Karpas-422 (cell line): ENCODE data around the gene CENPP. TPM values are rescaled to one million over a fixed set of nuclear protein-coding genes. Genes with fewer than 3 reads are reported as not detected.

Source experiments
- DNase-seq: peaks from one replicate; pipeline ENCODE4 v3.0.0-alpha.2; 2015
- H2AFZ ChIP-seq: fragments of 200-600 bp; sonication (generic); 2 replicates; pipeline ENCODE4 v1.6.1; 2014; ENCODE audit warnings: antibody characterized with exemption, low read length, mixed read lengths
- H3K27ac ChIP-seq: fragments of 200-600 bp; sonication (generic); 2 replicates; pipeline ENCODE4 v1.5.1; 2014; ENCODE audit warnings: mild to moderate bottlenecking, low read length, moderate library complexity
- H3K27me3 ChIP-seq: fragments of 200-600 bp; sonication (generic); 2 replicates; pipeline ENCODE4 v1.6.1; 2014; ENCODE audit warnings: low read length, mixed read lengths
- H3K36me3 ChIP-seq: fragments of 200-600 bp; sonication (generic); 2 replicates; pipeline ENCODE4 v1.6.1; 2014; ENCODE audit warnings: low read length, mixed read lengths; ENCODE audit not compliant: insufficient read depth
- H3K4me1 ChIP-seq: fragments of 200-600 bp; sonication (generic); 2 replicates; pipeline ENCODE4 v1.6.1; 2014; ENCODE audit warnings: mild to moderate bottlenecking, low read length, mixed read lengths
- H3K4me2 ChIP-seq: fragments of 200-600 bp; sonication (generic); 2 replicates; pipeline ENCODE4 v1.6.1; 2014; ENCODE audit warnings: low read length, low read depth, mild to moderate bottlenecking; ENCODE audit not compliant: poor library complexity, severe bottlenecking
- H3K4me3 ChIP-seq: fragments of 200-600 bp; sonication (generic); 2 replicates; pipeline ENCODE4 v1.5.1; 2014; ENCODE audit warnings: mild to moderate bottlenecking, antibody characterized with exemption, low read length, mixed read lengths
- H3K79me2 ChIP-seq: fragments of 200-600 bp; sonication (generic); 2 replicates; pipeline ENCODE4 v1.6.1; 2014; ENCODE audit warnings: mild to moderate bottlenecking, low read length, mixed read lengths
- H3K9ac ChIP-seq: fragments of 200-600 bp; sonication (generic); 2 replicates; pipeline ENCODE4 v1.6.0; 2014; ENCODE audit warnings: low read length
- H3K9me2 ChIP-seq: fragments of 200-600 bp; sonication (generic), shearing (Covaris generic); replicated peaks from 2 replicates; pipeline ENCODE4 v1.6.0; 2014; ENCODE audit warnings: mild to moderate bottlenecking, low read length, moderate library complexity; ENCODE audit not compliant: insufficient read depth
- H3K9me3 ChIP-seq: fragments of 300-700, 200-600 bp; sonication (generic); 2 replicates; pipeline ENCODE4 v1.6.1; 2014; ENCODE audit warnings: low read length, mixed read lengths
- H4K20me1 ChIP-seq: fragments of 200-600 bp; sonication (generic); 2 replicates; pipeline ENCODE4 v1.6.1; 2014; ENCODE audit warnings: mild to moderate bottlenecking, antibody characterized with exemption, low read length, low read depth; ENCODE audit not compliant: insufficient read depth
- total RNA-seq: library from RNA; depleted of rRNA; stranded (reverse); fragments of >200 nt; shearing (Covaris generic); gene quantifications from 2 replicates; pipeline ENCODE4 v1.2.3, GENCODE V29; 2014; ENCODE audit warnings: low replicate concordance

CENPP gene
- total RNA-seq, 1 experiment from 2014 or later, result 12.6 TPM

DNA sequence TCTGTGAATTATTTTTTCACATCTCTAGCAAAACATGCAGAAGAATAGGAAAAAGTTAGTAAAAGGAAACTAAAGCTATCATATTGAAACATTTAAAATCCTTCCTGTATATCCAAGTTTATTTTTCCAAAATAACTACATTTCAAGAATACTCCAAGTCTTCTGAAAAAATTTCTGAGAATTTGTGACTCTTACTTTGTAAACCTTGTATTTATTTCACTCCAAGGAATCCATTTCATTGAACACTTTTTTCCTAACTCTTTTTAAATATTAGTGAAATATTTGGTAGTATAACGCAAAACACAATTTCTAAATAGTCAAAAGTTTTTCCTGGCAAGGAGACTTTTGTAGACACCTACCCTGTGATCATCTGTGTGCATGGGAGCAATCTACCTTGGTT, 190.8 kb downstream of the CENPP start:
- Histone ChIP-seq H2AFZ (no peak overlapping the region), H3K27ac (no peak overlapping the region), H3K4me1 (no peaks in the 10 kb centered on the region), H3K4me2 (no peak overlapping the region), H3K27me3 (no peaks in the 10 kb centered on the region), H4K20me1 (no peaks in the 10 kb centered on the region), H3K9me2 (no peaks in the 10 kb centered on the region), H3K9me3 (no peaks in the 10 kb centered on the region), H3K9ac (no peak overlapping the region), H3K36me3 (no peaks in the 10 kb centered on the region), H3K79me2 (no peaks in the 10 kb centered on the region), H3K4me3 (no peak overlapping the region)
- DNase-seq, result no peak

DNA sequence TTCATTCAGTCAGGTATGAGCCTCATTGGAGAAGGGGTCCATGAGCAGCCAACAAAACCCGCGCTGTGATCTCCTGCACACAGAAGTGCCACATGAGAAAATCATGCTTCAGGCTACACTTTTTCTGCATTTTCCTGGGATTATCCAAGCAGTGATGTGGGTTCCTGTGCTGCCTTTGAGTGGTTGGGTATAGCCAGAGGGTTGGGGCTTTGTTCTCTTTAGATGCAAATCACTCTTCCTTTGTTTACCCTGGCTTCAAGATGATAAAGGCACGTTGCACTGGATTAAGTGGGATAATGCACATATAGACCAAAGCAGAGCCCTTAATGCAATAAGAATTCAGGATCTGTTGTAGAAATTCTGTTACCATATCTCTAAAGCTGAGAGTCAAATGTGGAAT, 191.3 kb downstream of the CENPP start:
- H4K20me1 ChIP-seq, result no peaks in the 10 kb centered on the region
- H3K9me3 ChIP-seq, result no peaks in the 10 kb centered on the region
- no peak overlapping the region for H3K4me2 ChIP-seq
- no peaks in the 10 kb centered on the region for H3K4me1 ChIP-seq
- H3K27me3 ChIP-seq, result no peaks in the 10 kb centered on the region
- H3K9me2 ChIP-seq, result no peaks in the 10 kb centered on the region
- no peaks in the 10 kb centered on the region for H3K36me3 ChIP-seq
- no peak overlapping the region for H2AFZ ChIP-seq
- H3K9ac ChIP-seq, result no peak overlapping the region
- H3K27ac ChIP-seq, result no peak overlapping the region
- no peaks in the 10 kb centered on the region for H3K79me2 ChIP-seq
- no peak for DNase-seq
- H3K4me3 ChIP-seq, result no peak overlapping the region

DNA sequence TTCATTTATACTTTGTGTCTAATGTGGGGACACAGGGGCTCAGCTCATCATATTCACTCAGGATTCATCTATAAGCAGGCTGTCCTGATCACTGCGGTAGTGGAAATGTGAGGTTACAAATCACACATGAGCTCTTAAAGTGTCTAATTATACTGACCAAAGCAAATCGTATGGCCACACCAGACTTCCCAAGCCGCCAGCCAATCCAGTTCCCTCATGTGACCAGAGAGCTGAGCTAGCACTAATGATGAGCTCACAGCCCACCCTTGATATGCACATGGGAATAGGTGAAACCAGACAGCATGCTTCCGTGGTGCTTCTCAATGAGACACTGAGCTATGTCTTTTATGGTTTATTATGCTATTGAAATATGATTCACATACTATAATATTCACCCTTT, 192.4 kb downstream of the CENPP start:
- H3K9me2 ChIP-seq, result no peaks in the 10 kb centered on the region

DNA sequence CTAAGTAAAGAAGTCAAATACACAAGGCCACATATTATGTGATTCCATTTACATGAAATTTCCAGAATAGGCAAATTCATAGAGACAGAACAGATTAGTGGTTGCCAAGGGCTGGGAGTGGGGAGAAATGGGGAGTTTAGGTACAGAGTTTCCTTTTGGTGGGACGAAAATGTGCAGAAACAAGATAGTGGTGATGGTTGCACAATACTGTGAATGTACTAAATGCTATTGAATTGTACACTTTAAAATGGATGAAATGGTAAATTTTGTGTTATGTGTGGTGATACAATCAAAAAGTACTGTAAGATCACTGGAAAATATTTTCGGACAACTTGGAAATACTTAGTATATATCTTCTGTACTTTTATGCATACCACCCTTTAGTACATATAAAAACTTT, 195.1 kb downstream of the CENPP start:
- Histone ChIP-seq H3K27me3 (no peaks in the 10 kb centered on the region), H3K79me2 (peaks cover 3% of the 10 kb centered on the region; the same call in 1 of the 2 replicates), H3K36me3 (no peaks in the 10 kb centered on the region), H3K4me1 (no peaks in the 10 kb centered on the region), H2AFZ (no peak overlapping the region), H3K4me3 (no peak overlapping the region), H3K27ac (no peak overlapping the region), H3K9me3 (no peaks in the 10 kb centered on the region), H3K9ac (no peak overlapping the region), H3K4me2 (no peak overlapping the region), H3K9me2 (no peaks in the 10 kb centered on the region), H4K20me1 (no peaks in the 10 kb centered on the region)
- DNase-seq, result no peak

More for the DNA sequence above, 192.4 kb downstream of the CENPP start:
- no peak for DNase-seq
- H4K20me1 ChIP-seq, result no peaks in the 10 kb centered on the region
- no peaks in the 10 kb centered on the region for H3K9me3 ChIP-seq
- H3K79me2 ChIP-seq, result peaks cover 3% of the 10 kb centered on the region; the same call in 1 of the 2 replicates
- H3K27ac ChIP-seq, result no peak overlapping the region
- no peak overlapping the region for H3K9ac ChIP-seq
- no peaks in the 10 kb centered on the region for H3K27me3 ChIP-seq
- no peak overlapping the region for H3K4me2 ChIP-seq
- no peak overlapping the region for H3K4me3 ChIP-seq
- H3K4me1 ChIP-seq, result no peaks in the 10 kb centered on the region
- no peak overlapping the region for H2AFZ ChIP-seq
- no peaks in the 10 kb centered on the region for H3K36me3 ChIP-seq

DNA sequence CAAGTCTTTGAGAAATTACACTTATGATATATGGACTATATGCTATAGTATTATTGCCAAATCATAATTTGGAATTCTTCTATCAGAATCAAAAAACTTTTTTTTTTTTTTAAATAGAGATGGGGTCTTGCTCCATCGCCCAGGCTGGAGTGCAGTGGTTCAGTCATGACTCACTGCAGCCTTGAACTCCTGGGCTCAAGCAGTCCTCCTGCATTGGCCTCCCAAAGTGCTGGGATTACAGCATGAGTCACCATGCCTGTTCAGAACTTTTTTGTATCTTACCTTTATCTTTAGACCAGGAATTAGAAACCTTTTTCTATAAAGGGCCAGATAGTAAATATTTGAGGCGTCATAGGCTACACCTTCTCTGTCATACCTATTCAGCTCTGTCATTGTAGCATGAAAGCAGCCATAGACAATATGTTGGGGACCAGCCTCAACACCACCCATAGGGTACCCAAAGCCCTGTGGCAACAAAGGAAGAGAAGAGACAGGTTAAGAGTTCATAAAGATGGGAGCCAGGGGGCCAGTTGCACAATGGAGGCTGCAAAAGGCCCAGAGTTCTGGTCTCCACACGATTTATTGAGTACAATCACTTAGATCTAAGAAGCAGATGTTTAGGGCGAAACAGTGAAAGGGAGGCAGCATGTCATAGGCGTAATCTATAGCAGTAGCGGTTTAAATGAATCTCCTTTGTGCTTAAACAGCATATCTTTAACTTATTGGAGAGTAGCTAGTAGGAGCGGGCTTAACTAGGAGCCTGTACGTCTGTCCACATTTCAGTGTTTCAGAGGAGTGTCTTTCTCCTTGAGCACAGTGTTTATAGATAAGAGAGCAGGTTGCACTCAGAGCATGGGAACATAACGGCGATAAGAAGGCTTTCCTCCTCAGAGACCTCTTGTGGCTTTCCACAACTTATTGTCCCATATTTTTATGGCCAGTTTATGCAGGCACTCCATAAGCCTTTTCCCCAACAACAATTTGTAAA, 197.5 kb downstream of the CENPP start:
- Histone ChIP-seq H3K27ac (no peak overlapping the region), H3K36me3 (no peaks in the 10 kb centered on the region), H3K79me2 (peaks cover 3% of the 10 kb centered on the region; the same call in 1 of the 2 replicates), H3K9me2 (no peaks in the 10 kb centered on the region), H3K27me3 (no peaks in the 10 kb centered on the region), H3K9me3 (no peaks in the 10 kb centered on the region), H3K9ac (no peak overlapping the region), H2AFZ (no peak overlapping the region), H3K4me1 (no peaks in the 10 kb centered on the region), H3K4me2 (no peak overlapping the region), H4K20me1 (no peaks in the 10 kb centered on the region), H3K4me3 (no peak overlapping the region)
- DNase-seq, result no peak

DNA sequence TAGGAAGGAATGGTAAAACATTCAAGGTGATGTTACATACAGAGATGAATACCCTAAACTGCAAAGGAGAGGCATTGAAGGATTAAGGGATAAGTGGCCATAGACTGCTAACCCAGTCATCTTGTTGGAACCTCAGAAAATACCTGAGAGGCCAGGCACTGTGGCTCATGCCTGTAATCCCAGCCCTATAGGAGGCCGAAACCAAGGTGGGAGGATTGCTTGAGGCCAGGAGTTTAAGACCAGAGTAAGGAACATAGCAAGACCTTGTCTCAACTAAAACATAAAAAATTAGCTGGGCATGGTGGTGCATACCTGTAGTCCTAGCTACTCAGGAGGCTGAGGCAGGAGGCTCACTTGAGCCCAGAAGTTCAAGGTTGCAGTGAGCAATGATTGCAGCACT, 199.1 kb downstream of the CENPP start:
- Histone ChIP-seq H3K4me1 (no peaks in the 10 kb centered on the region), H3K9me2 (no peaks in the 10 kb centered on the region), H2AFZ (no peak overlapping the region), H3K27ac (no peak overlapping the region), H3K9ac (no peak overlapping the region), H3K9me3 (no peaks in the 10 kb centered on the region), H3K4me3 (no peak overlapping the region), H3K79me2 (peaks cover 3% of the 10 kb centered on the region; the same call in 1 of the 2 replicates), H3K4me2 (no peak overlapping the region), H3K36me3 (no peaks in the 10 kb centered on the region), H4K20me1 (no peaks in the 10 kb centered on the region), H3K27me3 (no peaks in the 10 kb centered on the region)
- DNase-seq, result no peak

DNA sequence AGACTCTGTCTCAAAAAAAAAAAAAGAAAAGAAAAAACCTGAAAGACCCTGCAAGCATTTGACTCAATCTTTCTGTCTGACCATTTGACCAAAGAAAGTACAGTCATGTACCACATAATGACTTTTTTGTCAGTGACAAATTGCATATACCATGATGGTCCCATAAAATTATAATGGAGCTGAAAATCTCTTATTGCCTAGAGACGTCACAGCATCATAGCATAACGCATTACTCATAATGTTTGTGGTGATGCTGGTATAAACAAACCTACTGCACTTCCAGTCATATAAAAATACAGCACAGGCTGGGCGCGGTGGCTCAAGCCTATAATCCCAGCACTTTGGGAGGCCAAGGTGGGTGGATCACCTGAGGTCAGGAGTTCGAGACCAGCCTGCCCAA, 199.6 kb downstream of the CENPP start:
- H3K4me1 ChIP-seq, result no peaks in the 10 kb centered on the region
- no peaks in the 10 kb centered on the region for H4K20me1 ChIP-seq
- H2AFZ ChIP-seq, result no peak overlapping the region
- no peak overlapping the region for H3K4me3 ChIP-seq
- H3K9ac ChIP-seq, result no peak overlapping the region
- no peaks in the 10 kb centered on the region for H3K27me3 ChIP-seq
- no peak for DNase-seq
- H3K27ac ChIP-seq, result no peak overlapping the region
- H3K9me3 ChIP-seq, result no peaks in the 10 kb centered on the region
- peaks cover 3% of the 10 kb centered on the region; the same call in 1 of the 2 replicates for H3K79me2 ChIP-seq
- no peaks in the 10 kb centered on the region for H3K9me2 ChIP-seq
- no peaks in the 10 kb centered on the region for H3K36me3 ChIP-seq
- no peak overlapping the region for H3K4me2 ChIP-seq

DNA sequence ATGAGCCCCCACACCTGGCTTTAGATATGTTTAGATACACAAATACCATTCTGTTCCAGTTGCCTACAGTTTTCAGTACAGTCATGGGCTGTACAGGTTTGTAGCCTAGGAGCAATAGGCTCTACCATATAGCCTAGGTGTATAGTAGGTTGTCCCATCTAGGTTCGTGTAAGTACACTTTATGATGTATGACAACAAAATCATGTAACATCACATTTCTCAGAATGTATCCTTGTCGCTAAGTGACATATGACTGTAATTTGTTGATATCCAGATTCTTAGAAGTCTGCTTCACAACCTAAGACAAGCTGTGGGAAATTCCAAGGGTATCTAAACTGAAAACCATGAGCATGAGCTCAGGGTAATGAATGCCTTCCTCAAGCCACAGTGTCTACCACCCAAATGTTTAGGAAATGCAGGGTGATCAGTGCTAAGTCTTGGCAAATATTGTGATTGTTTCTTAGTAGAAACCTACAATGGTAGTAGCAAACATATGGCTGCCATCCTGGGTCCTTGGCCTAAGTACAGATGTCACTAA, 201.6 kb downstream of the CENPP start:
- DNase-seq, result no peak
- H3K27ac ChIP-seq, result no peak overlapping the region

More for the DNA sequence above, 201.6 kb downstream of the CENPP start:
- no peaks in the 10 kb centered on the region for H3K27me3 ChIP-seq
- no peaks in the 10 kb centered on the region for H3K4me1 ChIP-seq
- H3K9me3 ChIP-seq, result no peaks in the 10 kb centered on the region
- H4K20me1 ChIP-seq, result no peaks in the 10 kb centered on the region
- H3K36me3 ChIP-seq, result no peaks in the 10 kb centered on the region
- H3K4me2 ChIP-seq, result no peak overlapping the region
- H3K4me3 ChIP-seq, result no peak overlapping the region
- H2AFZ ChIP-seq, result no peak overlapping the region
- no peak overlapping the region for H3K9ac ChIP-seq
- H3K79me2 ChIP-seq, result peaks cover 3% of the 10 kb centered on the region; the same call in 1 of the 2 replicates
- H3K9me2 ChIP-seq, result no peaks in the 10 kb centered on the region
